ENCODE results near the gene CRB1. TPM values are rescaled to one million over a fixed set of nuclear protein-coding genes. Genes with fewer than 3 reads are reported as not detected.

Gene CRB1
- total RNA-seq, 3 donors from 2014 or later: 0.33 to 1.0 (median 0.48) TPM

DNA sequence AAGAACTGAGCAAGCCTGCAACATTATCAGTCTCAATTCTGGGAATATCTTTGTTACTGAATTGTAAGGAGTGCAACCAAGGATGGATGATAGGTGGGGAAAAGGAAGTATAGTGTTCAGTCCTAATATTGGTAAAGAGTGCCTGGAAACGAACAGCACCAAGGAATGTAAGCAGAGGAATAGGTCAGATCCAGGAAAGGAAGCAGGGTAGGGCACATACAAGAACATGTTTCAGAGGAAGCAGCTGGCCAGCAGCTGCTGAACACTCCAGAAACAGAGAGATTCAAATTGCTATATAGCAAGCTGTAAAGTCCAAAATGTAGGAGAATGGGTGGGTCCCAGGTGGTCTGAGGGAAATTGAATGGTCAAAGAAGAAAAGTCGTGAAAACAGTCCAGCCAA, 37.9 kb downstream of the CRB1 start:
- Histone ChIP-seq H3K27ac (no peak overlapping the region), H3K9me3 (no peaks in the 10 kb centered on the region), H3K27me3 (no peaks in the 10 kb centered on the region), H3K36me3 (no peaks in the 10 kb centered on the region), H3K4me3 (no peak overlapping the region), H3K4me1 (no peaks in the 10 kb centered on the region)
- intact Hi-C loops (cut with DNase I; ENCODE audit: low total_unique reads): no loop called here
- no peak for DNase-seq (ENCODE audit: low spot score in 2 of 2)
- no peak for TF ChIP-seq POLR2AphosphoS5 (IDR thresholded peaks at IDR 0.05)
- TF ChIP-seq POLR2A (IDR thresholded peaks at IDR 0.05): no peak
- TF ChIP-seq, protein P1, sequence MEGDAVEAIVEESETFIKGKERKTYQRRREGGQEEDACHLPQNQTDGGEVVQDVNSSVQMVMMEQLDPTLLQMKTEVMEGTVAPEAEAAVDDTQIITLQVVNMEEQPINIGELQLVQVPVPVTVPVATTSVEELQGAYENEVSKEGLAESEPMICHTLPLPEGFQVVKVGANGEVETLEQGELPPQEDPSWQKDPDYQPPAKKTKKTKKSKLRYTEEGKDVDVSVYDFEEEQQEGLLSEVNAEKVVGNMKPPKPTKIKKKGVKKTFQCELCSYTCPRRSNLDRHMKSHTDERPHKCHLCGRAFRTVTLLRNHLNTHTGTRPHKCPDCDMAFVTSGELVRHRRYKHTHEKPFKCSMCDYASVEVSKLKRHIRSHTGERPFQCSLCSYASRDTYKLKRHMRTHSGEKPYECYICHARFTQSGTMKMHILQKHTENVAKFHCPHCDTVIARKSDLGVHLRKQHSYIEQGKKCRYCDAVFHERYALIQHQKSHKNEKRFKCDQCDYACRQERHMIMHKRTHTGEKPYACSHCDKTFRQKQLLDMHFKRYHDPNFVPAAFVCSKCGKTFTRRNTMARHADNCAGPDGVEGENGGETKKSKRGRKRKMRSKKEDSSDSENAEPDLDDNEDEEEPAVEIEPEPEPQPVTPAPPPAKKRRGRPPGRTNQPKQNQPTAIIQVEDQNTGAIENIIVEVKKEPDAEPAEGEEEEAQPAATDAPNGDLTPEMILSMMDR (IDR thresholded peaks at IDR 0.05): no peak

DNA sequence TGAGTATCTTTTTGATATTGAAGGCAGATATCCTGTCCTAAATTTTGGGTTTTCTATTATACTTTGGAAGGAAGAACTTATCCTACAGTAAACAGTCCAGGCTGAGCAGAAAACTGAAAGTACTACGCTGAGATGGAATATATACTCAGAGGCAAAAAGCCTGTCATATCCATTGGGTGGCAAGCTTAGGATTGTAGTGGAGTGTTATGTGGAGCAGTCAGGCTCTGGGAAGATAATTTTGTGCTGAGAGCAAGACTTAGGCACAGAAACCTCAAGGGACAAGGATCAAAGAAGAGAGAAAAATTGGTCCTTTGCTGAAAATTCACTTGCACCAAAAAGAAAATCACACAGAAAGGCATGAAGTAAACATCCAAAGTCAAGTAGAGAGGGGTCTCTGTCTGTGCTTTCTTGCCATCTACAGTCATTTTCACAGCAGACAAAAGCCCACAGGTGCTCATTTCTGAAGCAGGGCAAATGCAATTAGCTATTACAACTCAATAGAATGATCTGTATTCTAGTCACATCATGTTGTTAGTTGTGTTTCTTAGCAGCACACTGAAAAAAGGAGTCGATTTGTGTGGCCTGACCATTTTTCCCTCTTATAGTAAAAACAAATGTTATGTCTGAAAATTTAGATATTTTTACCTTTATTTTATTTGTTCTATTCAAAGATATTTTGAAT, 38.5 kb downstream of the CRB1 start:
- TF ChIP-seq, protein P1 (IDR thresholded peaks at IDR 0.05): no peak
- Histone ChIP-seq H3K4me3 (no peak overlapping the region), H3K36me3 (no peaks in the 10 kb centered on the region), H3K27me3 (no peaks in the 10 kb centered on the region), H3K9me3 (no peaks in the 10 kb centered on the region), H3K27ac (no peak overlapping the region), H3K4me1 (no peaks in the 10 kb centered on the region)
- intact Hi-C loops (cut with DNase I; ENCODE audit: low total_unique reads): no loop called here
- DNase-seq (ENCODE audit: low spot score in 2 of 2): no peak

DNA sequence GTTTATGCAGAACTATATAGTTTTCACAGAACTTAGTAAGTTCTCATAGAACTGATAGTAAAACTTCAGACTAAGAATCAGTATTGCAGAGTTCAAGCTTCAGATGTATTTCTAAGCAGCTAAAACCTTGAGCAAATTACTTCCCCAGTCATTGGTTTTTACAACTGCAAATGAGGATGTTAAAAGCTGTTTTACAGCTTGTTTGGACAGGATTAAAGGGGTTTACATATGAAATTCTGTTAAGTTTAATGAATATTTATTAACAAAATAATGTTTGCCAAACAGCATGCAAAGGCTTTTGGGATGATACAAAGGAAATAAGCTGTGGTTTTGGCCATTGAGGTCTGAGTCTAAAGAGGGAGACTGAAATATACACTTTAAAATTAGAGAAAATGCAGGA, 39.1 kb downstream of the CRB1 start:
- no peaks in the 10 kb centered on the region for H3K27me3 ChIP-seq
- H3K27ac ChIP-seq: no peak overlapping the region
- H3K4me1 ChIP-seq: no peaks in the 10 kb centered on the region
- intact Hi-C loops (cut with DNase I; ENCODE audit: low total_unique reads): no loop called here
- TF ChIP-seq, protein P1 (IDR thresholded peaks at IDR 0.05): no peak
- no peak overlapping the region for H3K4me3 ChIP-seq
- no peaks in the 10 kb centered on the region for H3K9me3 ChIP-seq
- no peaks in the 10 kb centered on the region for H3K36me3 ChIP-seq
- DNase-seq (ENCODE audit: low spot score in 2 of 2): no peak

DNA sequence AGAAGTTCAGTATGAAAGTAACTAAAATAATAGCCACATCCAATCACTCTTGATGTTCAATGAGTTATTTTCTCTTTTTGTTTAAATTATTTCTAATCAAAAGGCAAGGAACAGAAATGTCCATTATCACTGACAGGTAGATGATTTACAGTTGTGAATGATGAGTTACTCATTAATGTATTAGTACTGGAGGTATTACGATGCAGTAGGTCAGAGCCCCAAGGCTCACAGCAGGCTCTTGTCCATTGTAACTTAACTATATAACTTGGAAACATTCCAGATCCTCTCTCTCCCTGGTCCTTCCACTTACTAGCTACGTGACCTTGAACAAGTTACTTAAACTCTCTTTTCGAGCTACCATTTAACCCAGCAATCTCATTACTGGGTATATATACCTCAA, 39.5 kb downstream of the CRB1 start:
- no peak overlapping the region for H3K27ac ChIP-seq
- H3K27me3 ChIP-seq: no peaks in the 10 kb centered on the region
- H3K9me3 ChIP-seq: no peaks in the 10 kb centered on the region
- no peak for DNase-seq (ENCODE audit: low spot score in 2 of 2)
- no peak overlapping the region for H3K4me3 ChIP-seq
- intact Hi-C loops (cut with DNase I; ENCODE audit: low total_unique reads): no loop called here
- no peak for TF ChIP-seq POLR2A (IDR thresholded peaks at IDR 0.05)
- no peak for TF ChIP-seq POLR2AphosphoS5 (IDR thresholded peaks at IDR 0.05)
- TF ChIP-seq, protein P1 (IDR thresholded peaks at IDR 0.05): no peak
- H3K36me3 ChIP-seq: no peaks in the 10 kb centered on the region
- H3K4me1 ChIP-seq: no peaks in the 10 kb centered on the region

DNA sequence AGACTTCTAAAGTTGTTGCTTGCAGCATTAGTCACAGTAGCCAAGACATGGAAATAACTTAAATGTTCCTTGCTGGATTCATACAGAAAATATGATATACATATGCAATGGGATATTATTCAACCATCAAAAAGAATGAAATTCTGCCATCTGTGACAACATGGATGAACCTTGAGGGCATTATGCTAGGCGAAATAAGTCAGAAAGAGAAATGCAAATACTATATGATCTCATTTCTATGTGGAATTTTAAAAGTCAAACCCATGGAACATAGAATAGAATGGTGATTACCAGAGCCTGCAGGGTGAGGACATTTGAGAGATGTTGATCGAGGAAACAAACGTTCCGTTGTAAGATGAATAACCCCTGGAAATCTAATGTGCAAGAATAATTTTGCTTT, 43.0 kb downstream of the CRB1 start:
- no peaks in the 10 kb centered on the region for H3K36me3 ChIP-seq
- no peaks in the 10 kb centered on the region for H3K9me3 ChIP-seq
- no peak for DNase-seq (ENCODE audit: low spot score in 2 of 2)
- no peak overlapping the region for H3K4me3 ChIP-seq
- TF ChIP-seq POLR2AphosphoS5 (IDR thresholded peaks at IDR 0.05) (no peak), POLR2A (IDR thresholded peaks at IDR 0.05) (no peak)
- TF ChIP-seq, protein P1 (IDR thresholded peaks at IDR 0.05): no peak
- H3K27ac ChIP-seq: no peak overlapping the region
- no peaks in the 10 kb centered on the region for H3K4me1 ChIP-seq
- H3K27me3 ChIP-seq: no peaks in the 10 kb centered on the region
- intact Hi-C loops (cut with DNase I; ENCODE audit: low total_unique reads): no loop called here

Measured in breast epithelium (tissue), 4 donors.